HG02588 (cell line): ENCODE results near the gene PPP1R36.
A peak's percentile ranks its signal among the peaks of the same experiment; 100 is the strongest.

Experiments
- ATAC-seq: cut with Tn5 transposase; IDR thresholded peaks from one replicate; pipeline ENCODE4 v1.9.1; 2021; ENCODE audit warnings: mild to moderate bottlenecking, moderate library complexity; ENCODE audit not compliant: unreplicated experiment

Gene PPP1R36, protein sequence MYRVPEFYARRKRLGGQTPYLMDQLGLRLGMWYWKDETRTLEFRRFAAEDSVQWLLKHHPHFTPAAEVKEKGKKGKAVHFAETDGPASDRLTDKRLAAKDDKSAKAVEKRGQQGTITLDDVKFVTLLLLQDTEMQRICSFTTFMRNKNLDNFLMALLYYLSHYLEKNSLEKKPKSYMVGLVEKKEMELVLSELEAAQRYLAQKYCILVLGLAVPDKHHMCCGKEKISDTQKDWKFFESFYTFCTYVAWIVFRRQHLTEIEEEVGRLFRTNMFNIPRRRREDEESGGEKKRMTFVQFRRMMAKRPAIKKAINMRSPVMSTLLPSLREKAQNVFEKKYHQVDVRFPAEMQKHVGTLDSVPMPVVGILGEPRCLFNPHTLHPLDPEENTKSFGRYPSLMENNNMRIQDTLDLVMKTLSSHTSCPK

DNA sequence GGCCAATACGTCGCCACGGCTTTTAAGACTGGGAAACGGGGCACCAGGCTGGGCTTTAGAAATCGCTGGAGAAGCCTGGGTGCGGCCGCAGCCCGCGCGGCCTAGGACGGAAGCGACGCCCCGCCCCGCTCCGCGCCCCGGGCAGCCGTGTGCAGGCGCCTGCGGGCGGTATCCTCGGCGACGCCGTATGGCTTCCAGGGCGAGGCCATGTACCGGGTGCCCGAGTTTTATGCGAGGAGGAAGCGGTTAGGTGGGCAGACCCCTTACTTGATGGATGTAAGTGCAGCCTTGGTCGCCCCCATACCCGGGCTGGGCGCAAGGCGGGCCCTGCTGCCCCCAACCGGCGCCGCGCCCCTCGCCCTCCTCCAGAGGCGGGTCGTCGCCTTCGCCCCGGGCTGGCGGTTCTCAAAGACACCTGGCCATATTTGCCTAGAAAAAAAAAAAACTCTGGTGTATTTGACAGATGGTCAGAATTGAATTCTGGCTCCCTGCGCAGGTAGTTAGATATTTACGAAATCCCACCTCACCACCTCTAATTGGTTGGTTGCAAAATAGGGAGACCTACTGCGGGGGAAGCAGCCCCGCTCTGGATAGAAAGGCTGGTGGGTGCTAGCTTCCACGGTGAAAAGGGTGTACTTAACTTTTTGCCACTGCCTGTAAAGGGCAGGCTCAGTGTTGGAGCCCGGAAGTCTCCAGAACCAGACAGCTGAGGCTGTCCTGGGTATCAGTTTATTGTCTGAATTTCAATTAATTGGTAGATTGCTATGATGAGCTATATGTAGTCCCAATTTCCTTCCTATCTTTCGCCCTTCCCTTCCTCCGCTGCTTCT, at the start of gene PPP1R36:
Gene PPP1R36 (plus strand): TSS at position 171 of the 830 bp plus-strand sequence. CDS start 37 bp downstream, at position 208.
- no peak for ATAC-seq

DNA sequence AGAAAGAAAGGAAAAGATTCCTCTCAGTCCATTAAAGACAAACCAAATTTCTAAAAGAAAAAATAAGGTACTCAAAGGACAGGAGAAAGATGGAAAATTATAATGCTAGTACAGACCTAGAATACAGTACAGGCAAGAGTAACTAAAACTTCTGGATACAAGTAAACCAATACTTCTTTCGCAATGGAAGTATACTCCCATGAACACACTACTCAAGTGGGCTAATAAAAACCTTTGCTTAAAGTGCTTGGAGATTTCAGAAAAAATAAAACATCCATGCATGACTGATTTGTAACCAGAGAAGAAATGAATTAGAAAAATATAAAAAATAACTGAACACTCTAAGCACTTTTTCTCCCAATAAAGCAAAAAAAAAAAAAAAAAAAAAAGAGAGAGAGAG, 49.7 kb upstream of the PPP1R36 start:
- ATAC-seq, result no peak

DNA sequence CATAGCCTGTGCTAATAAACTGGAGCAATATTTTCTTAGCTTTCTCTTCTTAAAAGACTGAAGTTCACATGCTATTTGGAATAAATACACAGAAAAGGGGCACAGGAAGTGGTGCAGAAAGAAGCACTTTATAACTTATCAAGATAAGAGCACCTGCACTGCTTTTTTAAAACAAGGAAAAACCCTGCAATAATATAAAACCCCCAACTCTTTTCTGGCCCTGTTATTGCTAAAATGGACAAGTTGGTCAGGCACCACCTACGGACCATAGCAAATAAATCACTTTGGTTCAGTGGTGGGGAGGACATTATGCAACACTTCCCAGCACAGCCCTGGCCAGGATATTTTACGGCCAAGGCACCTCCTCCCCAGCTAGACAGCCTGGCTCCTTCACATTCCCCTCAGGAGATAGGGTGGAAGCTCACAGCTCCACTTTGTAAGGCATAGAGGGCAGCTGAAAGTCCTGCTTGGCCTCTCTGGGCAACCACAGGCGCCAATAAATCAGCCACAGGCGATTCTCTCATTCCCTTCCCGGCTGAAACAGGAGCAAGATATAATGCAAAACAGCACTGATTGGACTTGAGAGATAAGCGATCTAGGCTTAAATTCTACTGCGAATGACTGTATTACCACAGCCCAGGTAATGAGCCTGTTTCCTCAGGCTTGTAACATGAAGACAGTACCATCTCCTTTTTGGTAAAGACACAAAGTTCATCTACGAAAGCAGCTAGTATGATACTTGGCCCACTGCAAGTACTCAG, 48.2 kb upstream of the PPP1R36 start:
- ATAC-seq, result no peak

DNA sequence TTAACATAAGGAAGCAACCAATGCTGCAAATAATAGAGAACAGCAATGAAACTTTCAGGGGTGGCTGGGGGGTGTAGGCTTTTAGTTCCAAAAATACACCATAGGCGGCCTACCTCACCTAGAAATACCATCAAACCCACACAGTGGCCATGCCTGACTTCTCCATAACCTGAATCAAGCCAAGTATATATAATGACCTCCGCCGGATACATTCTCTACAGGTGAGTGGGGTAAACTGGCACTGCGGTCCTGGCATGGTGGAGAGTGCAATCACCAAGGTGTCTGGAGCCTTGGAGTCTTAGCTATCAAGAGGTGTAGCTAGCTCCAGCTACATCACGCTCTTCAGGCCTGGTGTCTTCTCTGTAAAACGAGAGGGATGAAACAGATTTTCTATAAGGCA, 47.3 kb upstream of the PPP1R36 start:
- ATAC-seq, result no peak

DNA sequence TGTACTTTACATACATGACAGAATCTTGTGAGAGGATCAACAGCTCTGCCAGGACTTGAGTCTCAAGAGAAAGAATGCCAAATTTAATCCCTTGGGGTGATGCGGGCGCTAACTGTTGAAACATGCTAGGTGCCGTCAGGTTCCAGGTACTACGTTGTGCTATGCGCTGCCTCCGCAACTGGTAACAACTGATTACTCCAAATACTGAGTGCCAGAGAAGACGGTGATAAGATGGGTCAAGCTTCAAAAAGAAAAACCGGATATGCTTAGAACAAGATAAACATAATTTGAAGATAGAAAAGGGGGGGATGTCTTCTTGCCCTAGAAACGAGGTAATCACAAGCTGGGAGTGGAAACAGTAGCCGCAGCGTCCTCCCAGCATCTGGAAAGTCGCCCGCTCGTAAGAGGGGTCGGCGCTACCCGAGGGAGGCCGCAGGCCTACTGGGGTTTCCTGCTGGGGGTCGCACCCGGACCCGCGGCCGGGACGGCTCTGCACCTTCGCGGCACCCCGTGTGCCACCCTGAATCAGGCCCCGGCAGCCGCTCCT, 46.8 kb upstream of the PPP1R36 start:
- ATAC-seq, result peak; percentile 1

DNA sequence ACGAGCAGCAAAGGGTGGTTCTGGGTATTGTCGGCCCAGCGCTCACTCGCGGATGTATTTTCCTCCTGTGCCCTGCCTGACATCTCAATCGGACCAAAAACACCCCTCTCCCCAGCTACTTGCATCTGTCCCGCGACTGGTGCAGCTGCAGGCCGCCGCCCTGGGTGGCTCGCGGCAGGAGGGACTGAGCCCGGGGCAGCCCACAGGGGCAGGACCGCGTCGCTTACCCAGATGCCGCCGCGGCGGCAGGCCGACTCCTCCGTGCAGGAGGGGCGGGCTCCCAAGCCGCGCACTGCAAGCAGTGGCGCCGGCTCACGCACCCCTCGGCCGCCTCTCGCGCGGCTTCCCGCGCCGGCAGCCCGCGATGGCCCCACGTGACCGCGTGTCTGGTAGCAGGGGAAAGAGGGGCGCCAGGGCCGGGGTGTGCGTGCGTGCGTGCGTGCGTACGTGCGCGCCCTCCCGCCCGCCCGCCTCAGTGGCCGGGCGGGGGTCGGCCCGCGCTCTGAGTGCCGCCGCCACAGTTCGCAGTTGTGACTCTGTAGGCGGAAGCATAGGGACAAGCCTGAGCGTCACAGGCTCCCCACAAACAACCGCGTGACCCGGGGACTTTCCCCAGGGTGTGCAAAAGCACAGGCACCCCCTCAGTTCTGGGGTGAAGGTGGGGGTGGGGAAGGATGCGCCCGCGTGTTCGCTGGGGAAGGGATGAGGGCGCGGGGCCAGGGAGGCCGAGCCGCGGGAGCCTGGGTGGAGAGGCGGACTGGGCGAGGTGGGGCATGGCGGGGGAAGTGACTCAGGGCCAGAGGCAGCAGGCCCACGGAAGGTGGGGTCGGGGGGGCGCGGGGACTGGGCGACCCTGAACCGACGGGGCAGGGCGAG, 46.1 kb upstream of the PPP1R36 start, which contains the start of gene ZBTB25:
Gene ZBTB25 (minus strand): TSS at position 405 of the 876 bp plus-strand sequence. CDS start 13,305 bp downstream, outside the sequence.
- ATAC-seq, result peak; percentile 57

DNA sequence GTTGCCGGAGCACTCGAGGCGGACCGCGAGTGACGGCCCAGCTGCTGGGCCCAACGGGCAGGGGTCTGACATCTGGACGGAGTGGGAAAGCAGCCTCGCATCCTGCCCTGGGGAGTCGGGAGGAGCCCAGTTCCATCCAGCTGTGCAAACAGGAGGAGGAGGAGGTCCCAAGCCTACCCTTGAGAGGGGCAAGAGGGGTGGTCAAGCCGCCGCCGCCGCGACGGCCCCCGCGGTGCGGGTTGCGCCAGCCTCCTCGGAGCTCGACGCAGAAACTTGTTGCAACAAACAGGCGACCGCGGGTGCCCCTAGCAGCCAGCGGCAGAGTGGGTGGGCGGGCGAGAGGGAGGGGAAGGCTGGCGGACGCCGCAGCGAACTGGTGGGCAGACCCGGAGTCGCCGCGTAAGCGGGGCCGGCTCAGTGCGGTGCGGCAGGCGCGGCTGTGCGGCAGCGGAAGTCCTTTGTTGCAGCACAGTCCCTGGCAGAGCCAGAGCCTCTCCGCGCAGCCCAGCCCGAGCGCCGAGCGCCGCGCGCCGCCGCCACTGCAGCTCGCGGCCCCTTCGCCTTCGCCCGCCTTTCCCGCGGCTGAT, 45.4 kb upstream of the PPP1R36 start, which contains the start of gene ZBTB1:
Gene ZBTB1 (plus strand): TSS at position 461 of the 587 bp plus-strand sequence. CDS start 16,735 bp downstream, outside the sequence.
- ATAC-seq, result peak; percentile 17

DNA sequence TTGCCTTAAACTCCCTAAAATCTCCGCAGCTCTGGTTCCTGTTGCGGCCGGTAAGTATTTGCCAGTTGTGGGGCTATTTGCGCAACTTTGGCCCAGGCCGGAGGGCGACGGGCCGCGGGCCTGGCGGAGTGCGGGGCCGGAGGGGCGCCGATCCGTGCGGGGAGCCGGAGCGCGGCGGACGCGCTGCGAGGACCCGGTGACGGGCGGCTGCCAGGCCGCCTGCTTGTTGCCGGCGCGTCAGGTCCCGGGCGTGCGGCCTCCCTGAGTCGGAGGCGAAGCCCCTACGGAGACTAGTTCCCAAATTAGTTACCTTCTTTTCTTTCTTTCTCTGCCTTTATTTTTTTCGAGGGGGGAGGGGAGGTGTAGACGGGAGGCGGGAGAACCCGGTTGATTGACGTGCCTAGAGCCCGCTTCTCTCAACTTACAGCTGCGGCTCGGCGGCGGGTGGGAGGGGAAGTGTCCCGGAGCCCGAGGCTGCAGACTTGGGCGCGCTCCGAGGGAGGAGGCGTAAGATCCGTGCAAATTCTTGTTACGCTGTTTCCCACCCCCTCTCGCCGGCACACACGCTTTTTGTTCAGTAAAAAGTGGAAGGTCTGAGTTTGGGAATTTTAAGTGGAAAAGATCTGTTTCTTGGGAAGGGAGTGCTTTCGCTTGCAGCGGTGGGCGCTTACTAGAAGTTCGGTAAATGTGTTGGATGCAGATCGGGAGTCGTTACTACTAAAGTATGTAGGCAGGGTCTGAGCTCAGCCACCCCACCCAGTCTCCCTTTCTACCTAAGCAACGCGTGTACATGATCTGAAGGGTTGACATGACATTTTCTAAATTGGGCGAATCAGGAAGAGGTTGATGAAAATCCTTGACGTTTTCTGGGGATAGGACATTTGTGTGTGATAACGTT, 44.6 kb upstream of the PPP1R36 start:
- peak; percentile 25 for ATAC-seq

DNA sequence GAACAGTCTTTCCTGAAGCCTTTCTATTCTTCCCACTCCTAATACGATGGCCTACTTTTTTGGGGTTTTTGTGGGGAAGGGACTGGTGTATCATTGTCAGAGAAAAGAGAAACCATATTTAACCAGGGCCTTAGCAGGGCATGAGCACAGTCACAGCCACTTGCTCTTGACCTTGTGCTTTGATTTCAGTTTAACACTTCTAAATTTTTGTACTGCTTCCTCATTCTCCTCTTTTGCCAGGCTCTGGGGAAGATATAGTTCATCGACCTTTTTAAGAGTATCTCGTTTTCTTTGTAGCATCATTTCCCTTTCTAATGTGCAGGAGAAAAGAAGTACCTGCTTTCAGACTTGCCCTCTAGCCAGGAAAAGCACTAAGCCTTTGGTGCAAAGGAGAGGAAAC, 43.0 kb upstream of the PPP1R36 start:
- no peak for ATAC-seq

DNA sequence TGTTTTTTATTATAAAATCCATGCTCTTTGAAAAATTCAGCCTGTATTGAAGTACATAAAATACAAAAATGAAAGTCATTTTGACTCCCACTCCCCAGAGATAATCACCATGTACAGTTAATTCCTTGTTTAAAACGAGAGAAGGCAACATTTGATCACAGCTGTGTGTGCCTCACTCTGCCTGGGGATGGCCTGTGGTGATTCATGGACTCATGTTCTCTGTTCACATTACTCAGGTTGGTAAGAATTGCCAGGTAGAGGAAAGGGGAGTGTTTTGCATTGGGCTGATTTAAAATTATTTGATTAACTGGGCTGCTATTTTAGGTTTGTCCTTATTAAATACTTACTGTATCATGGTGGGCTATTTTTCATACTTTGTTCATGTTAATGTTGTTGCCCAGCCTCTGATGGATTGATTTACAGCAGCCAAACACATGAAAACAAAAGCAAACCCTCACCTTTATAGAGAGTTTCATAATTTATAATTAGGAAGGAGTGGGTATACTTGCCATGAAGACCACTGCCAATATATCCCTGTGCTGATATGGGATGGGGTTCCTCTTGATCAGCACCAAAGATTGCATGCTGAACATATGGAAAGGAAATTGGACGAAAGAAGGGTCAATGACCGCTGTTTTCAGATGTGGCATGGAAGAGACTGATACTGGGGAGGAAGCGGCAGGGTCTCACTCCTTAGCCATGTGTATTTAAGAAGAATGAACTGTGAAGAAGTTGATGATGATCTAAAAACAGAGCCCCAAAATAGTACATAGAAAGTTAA, 42.2 kb upstream of the PPP1R36 start:
- ATAC-seq, result no peak

DNA sequence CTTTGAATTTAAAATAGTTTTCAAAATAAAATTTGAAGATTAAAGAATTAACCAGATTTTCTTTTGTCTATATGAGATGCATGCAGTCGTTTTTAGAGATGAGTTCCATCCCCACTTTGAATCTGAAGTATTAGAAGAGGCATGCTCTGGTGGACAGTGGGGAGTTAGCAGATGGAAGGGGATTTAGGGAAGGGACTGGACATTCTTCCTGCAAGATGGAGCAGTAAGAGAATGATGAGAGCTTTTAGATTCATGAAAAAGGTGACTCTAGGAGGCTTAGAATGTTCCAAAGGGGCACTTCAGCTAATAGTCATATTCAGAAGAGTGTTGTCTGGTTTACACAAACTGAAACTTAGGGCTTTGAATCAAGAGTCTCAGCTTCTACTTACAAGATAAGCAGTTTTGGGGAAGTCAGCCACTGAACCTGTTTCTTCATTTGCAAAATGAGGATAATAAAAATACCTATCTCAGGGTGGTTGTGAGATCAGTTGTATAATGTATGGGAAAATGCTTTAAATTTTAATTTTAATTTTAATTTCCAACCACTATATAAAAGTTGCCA, 41.5 kb upstream of the PPP1R36 start:
- no peak for ATAC-seq

DNA sequence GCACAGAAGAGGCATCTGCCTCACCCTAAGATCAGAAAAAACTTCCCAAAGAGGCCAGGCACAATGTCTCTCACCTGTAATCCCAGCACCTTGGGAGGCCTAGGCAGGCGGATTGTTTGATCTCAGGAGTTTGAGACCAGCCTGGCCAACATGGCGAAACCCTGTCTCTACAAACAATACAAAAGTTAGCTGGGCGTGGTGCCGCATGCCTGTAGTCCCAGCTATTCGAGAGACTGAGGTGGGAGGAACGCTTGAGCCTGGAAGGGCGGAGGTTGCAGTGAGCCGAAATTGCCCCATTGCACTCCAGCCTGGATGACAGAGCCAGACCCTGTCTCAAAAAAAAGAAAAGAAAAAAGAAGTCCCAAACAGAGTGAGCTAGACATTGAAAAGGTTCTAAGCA, 40.7 kb upstream of the PPP1R36 start:
- ATAC-seq, result no peak

DNA sequence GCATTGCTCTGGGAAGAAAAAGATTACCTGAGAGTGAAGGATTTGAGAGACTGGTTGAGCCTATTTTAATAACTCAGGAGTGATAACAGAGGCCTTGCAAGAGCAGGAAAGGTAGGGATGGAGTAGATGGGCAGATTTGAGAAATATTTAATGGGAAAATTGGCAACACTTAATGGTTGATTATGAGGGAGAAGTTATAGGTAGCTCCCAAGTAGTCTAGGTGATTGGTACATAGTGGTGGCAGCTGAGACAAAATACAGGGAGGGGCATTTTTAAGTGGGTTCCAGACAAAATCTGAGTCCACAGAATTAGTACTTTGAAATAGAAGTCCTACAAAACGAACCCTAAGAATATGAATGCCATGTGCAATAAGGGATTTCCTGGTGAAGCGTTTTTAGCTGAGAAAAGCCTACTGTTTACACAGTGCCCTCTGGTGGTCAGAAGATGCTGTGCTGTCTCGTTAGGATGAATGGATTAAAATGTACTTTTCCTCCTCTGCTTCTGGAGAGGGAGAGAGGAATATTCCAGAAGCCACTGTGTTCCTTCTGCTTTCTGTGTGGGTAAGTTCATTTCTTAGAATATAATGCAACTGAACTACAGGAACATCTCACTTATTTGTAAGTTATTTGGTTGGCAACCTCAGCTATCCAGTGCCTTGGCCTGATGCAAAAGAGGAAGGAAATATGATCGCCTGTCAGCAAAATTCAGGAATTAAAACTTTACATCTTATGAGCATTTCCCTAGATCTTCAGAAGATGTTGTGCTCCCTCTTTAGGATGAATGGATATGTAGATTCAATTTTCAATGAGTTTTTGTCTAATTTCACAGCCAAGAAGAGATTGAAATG, 38.7 kb upstream of the PPP1R36 start:
- no peak for ATAC-seq

DNA sequence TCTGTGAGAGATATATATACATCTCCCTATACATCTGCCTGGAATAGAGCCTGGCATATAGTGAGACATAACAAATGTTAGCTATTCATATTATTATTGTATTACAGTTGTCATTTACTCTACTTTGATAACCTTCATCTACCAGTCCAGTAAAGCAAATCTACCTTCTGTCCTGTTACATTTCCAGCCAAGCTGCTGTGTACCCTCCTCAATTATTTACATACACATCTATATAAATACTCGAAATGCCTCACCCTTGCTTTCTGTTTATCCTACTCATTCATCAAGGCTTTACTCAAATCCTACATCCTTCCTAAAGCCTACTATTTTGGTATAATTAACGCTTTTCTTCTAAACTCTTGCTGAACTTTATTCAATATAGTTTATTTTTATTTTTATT, 36.5 kb upstream of the PPP1R36 start:
- no peak for ATAC-seq

DNA sequence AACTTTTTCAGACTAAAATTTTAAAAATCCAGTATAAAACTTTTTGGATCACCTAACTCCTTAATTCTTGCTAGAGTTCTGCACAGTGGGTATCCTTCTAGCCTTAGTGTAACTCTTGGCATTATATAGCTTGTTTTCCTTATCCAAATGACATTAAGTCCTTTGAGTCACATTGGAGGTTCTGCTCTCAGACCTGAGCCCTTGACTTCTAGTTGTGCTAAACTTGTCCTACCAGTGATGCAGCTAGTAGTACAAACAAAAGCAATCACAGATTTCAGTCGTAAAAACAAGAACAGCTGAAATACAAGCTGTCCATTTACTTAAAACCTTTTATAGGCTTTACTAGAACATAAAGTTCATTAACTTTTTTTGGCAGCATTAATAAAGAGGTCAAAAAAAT, 34.7 kb upstream of the PPP1R36 start:
- no peak for ATAC-seq

DNA sequence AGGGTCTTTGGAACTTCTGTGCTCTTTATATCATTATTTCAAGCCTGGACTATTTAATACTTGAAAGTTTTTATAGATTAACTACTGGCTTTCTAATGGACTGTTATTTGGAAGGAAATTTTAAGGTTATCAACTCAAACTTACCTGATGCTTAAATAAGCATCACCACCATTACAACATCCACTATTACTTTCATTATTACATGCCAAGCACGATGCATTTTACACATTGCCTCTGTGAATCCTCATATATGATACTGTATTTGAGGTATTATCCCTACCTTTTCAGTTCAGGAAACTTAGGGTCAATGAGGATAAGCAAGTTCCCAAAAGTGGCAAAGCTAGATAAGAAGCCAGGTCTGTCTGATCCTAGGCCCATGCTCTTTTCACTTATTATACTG, 32.8 kb upstream of the PPP1R36 start:
- ATAC-seq, result no peak
